ENCODE results near the gene CYP39A1. TPM values are rescaled to one million over a fixed set of nuclear protein-coding genes. Genes with fewer than 3 reads are reported as not detected.

The CYP39A1 gene
- total and polyA plus RNA-seq, 2 of the 13 experiments (the other 11 are each of a cell fraction or from before 2014, with no cell fraction given) = 0.13 TPM; not detected in 1

DNA sequence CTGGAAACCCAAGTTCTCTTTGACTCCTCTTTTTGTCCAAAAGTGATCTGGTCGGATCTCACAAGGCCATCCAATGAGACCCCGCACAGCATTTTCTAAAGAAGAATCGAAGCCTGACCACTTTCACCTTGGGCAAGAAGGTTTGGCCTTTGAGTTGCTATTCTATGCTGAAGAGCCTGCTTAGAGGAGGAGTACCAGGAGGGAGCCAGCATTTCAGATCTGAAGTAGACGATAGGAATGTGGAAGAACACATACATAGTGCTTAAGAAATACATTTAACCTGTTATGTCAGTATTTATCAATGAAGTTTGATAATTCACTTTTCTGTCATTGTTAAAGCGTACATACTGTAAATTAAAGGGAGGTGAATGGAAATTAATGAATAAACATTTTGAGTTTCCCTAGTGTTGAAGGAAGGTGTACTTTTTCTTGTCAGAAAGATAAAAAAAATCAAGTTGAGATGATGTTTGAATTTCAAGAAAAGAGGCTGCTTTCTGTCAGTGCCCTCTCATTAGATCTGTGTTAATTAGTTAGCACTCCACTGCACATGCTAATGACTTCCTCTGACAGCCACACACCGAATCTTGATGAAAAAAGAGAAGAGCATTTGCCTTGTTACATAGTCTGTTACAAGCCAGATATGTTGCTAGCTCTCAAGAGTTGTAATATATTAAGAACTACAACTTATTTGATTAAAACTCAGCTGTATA is 24.1 kb upstream of the CYP39A1 start:
- no TSS peak for BruUV-seq (replicated peaks)
- 57% methylated on average over 6 of the region's 6 CpGs for WGBS (ENCODE audit: low lambda C conversion rate)
- TF ChIP-seq, protein P1, sequence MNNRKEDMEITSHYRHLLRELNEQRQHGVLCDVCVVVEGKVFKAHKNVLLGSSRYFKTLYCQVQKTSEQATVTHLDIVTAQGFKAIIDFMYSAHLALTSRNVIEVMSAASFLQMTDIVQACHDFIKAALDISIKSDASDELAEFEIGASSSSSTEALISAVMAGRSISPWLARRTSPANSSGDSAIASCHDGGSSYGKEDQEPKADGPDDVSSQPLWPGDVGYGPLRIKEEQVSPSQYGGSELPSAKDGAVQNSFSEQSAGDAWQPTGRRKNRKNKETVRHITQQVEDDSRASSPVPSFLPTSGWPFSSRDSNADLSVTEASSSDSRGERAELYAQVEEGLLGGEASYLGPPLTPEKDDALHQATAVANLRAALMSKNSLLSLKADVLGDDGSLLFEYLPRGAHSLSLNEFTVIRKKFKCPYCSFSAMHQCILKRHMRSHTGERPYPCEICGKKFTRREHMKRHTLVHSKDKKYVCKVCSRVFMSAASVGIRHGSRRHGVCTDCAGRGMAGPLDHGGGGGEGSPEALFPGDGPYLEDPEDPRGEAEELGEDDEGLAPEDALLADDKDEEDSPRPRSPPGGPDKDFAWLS (CRISPR knock-in tag; IDR thresholded peaks at IDR 0.05; ENCODE audit: borderline replicate concordance) = no peak
- no peak for TF ChIP-seq ATF7 (IDR thresholded peaks at IDR 0.05)
- TF ChIP-seq ATF7 (CRISPR knock-in tag; IDR thresholded peaks at IDR 0.05) = no peak
- TF ChIP-seq, protein P2, sequence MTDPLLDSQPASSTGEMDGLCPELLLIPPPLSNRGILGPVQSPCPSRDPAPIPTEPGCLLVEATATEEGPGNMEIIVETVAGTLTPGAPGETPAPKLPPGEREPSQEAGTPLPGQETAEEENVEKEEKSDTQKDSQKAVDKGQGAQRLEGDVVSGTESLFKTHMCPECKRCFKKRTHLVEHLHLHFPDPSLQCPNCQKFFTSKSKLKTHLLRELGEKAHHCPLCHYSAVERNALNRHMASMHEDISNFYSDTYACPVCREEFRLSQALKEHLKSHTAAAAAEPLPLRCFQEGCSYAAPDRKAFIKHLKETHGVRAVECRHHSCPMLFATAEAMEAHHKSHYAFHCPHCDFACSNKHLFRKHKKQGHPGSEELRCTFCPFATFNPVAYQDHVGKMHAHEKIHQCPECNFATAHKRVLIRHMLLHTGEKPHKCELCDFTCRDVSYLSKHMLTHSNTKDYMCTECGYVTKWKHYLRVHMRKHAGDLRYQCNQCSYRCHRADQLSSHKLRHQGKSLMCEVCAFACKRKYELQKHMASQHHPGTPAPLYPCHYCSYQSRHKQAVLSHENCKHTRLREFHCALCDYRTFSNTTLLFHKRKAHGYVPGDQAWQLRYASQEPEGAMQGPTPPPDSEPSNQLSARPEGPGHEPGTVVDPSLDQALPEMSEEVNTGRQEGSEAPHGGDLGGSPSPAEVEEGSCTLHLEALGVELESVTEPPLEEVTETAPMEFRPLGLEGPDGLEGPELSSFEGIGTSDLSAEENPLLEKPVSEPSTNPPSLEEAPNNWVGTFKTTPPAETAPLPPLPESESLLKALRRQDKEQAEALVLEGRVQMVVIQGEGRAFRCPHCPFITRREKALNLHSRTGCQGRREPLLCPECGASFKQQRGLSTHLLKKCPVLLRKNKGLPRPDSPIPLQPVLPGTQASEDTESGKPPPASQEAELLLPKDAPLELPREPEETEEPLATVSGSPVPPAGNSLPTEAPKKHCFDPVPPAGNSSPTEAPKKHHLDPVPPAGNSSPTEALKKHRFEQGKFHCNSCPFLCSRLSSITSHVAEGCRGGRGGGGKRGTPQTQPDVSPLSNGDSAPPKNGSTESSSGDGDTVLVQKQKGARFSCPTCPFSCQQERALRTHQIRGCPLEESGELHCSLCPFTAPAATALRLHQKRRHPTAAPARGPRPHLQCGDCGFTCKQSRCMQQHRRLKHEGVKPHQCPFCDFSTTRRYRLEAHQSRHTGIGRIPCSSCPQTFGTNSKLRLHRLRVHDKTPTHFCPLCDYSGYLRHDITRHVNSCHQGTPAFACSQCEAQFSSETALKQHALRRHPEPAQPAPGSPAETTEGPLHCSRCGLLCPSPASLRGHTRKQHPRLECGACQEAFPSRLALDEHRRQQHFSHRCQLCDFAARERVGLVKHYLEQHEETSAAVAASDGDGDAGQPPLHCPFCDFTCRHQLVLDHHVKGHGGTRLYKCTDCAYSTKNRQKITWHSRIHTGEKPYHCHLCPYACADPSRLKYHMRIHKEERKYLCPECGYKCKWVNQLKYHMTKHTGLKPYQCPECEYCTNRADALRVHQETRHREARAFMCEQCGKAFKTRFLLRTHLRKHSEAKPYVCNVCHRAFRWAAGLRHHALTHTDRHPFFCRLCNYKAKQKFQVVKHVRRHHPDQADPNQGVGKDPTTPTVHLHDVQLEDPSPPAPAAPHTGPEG (CRISPR knock-in tag; IDR thresholded peaks at IDR 0.05) = no peak
- no peak for TF ChIP-seq RAD51 (IDR thresholded peaks at IDR 0.05; ENCODE audit: borderline replicate concordance)
- TF ChIP-seq, protein P3, sequence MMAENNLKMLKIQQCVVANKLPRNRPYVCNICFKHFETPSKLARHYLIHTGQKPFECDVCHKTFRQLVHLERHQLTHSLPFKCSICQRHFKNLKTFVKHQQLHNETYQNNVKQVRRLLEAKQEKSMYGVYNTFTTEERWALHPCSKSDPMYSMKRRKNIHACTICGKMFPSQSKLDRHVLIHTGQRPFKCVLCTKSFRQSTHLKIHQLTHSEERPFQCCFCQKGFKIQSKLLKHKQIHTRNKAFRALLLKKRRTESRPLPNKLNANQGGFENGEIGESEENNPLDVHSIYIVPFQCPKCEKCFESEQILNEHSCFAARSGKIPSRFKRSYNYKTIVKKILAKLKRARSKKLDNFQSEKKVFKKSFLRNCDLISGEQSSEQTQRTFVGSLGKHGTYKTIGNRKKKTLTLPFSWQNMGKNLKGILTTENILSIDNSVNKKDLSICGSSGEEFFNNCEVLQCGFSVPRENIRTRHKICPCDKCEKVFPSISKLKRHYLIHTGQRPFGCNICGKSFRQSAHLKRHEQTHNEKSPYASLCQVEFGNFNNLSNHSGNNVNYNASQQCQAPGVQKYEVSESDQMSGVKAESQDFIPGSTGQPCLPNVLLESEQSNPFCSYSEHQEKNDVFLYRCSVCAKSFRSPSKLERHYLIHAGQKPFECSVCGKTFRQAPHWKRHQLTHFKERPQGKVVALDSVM (CRISPR knock-in tag; IDR thresholded peaks at IDR 0.05) = no peak
- TF ChIP-seq TBP (CRISPR knock-in tag; IDR thresholded peaks at IDR 0.05) = no peak
- TF ChIP-seq ZNF20 (CRISPR knock-in tag; IDR thresholded peaks at IDR 0.05) = no peak
- TF ChIP-seq, protein P4, sequence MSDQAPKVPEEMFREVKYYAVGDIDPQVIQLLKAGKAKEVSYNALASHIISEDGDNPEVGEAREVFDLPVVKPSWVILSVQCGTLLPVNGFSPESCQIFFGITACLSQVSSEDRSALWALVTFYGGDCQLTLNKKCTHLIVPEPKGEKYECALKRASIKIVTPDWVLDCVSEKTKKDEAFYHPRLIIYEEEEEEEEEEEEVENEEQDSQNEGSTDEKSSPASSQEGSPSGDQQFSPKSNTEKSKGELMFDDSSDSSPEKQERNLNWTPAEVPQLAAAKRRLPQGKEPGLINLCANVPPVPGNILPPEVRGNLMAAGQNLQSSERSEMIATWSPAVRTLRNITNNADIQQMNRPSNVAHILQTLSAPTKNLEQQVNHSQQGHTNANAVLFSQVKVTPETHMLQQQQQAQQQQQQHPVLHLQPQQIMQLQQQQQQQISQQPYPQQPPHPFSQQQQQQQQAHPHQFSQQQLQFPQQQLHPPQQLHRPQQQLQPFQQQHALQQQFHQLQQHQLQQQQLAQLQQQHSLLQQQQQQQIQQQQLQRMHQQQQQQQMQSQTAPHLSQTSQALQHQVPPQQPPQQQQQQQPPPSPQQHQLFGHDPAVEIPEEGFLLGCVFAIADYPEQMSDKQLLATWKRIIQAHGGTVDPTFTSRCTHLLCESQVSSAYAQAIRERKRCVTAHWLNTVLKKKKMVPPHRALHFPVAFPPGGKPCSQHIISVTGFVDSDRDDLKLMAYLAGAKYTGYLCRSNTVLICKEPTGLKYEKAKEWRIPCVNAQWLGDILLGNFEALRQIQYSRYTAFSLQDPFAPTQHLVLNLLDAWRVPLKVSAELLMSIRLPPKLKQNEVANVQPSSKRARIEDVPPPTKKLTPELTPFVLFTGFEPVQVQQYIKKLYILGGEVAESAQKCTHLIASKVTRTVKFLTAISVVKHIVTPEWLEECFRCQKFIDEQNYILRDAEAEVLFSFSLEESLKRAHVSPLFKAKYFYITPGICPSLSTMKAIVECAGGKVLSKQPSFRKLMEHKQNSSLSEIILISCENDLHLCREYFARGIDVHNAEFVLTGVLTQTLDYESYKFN (CRISPR knock-in tag; conservative IDR thresholded peaks at IDR 0.05) = no peak
- TF ChIP-seq ZNF577 (CRISPR knock-in tag; IDR thresholded peaks at IDR 0.05; ENCODE audit: borderline replicate concordance, low read depth) = no peak
- H3K4me3 ChIP-seq (replicated peaks in 1 of 3; ENCODE audit: insufficient read depth in 1 of 3, low read depth in 2 of 3, low read length in 3 of 3) = no peak overlapping the region
- DNase-seq (ENCODE audit: low spot score) (no peak), FAIRE-seq (no peak), ATAC-seq (no peak)
- no peak overlapping the region for H3K27ac ChIP-seq (ENCODE audit: extremely low read length, insufficient read depth, low read length)
- no peaks in the 10 kb centered on the region for H3K79me2 ChIP-seq (ENCODE audit: insufficient read depth, low read length)
- intact Hi-C loops (cut with micrococcal nuclease; ENCODE audit: unreplicated experiment) (loop anchor here (1.0 kb wide), 1 partner anchor 257 kb away; no protein-coding TSS in a partner anchor), in situ Hi-C loops (cut with HindIII; ENCODE audit: extremely low pct_ligation_motif_present, low pct_unique_long_range_greater_than_20kb) (no loop called here)
- no peaks in the 10 kb centered on the region for H3K9me3 ChIP-seq (ENCODE audit: low read length)
- ChIA-PET POLR2A (no interaction called here), CTCF (ENCODE audit: low intra/inter-chr PET ratio, low total read pairs) (no interaction called here)
- no peaks in the 10 kb centered on the region for H3K27me3 ChIP-seq (ENCODE audit: control insufficient read depth in 1 of 2, insufficient read depth in 2 of 2, low read length in 2 of 2)
- no peaks in the 10 kb centered on the region for H4K20me1 ChIP-seq (ENCODE audit: insufficient read depth, low read length)
- no peak overlapping the region for H3K9ac ChIP-seq (ENCODE audit: insufficient read depth, low read depth, low read length)
- H2AFZ ChIP-seq (ENCODE audit: low read length) = no peak overlapping the region
- no peaks in the 10 kb centered on the region for H3K4me1 ChIP-seq (ENCODE audit: insufficient read depth, low read length)
- no peak overlapping the region for H3K4me2 ChIP-seq (ENCODE audit: low read depth, low read length)
- H3K36me3 ChIP-seq (replicated peaks in 1 of 2; ENCODE audit: control insufficient read depth in 1 of 2, insufficient read depth in 2 of 2, low read length in 2 of 2) = no peaks in the 10 kb centered on the region

All from HepG2 (cell line).